KMS-11 (cell line): ENCODE measurements around the gene SLC38A10.

Source experiments
- H2AFZ ChIP-seq: fragments of 200-600 bp; sonication (generic); 2 replicates; pipeline ENCODE4 v1.6.1; 2016; ENCODE audit warnings: antibody characterized with exemption, mixed run types, low read depth
- H3K27ac ChIP-seq: fragments of 200-600 bp; sonication (generic); 2 replicates; pipeline ENCODE4 v1.6.1; 2016; ENCODE audit warnings: mild to moderate bottlenecking, mixed run types
- H3K27me3 ChIP-seq: fragments of 200-600 bp; sonication (generic); 2 replicates; pipeline ENCODE4 v1.6.1; 2017; ENCODE audit warnings: mild to moderate bottlenecking, low read depth, mixed run types, moderate library complexity; ENCODE audit not compliant: insufficient read depth
- H3K36me3 ChIP-seq: fragments of 200-600 bp; sonication (generic); 2 replicates; pipeline ENCODE4 v1.6.1; 2017; ENCODE audit warnings: mild to moderate bottlenecking, mixed run types; ENCODE audit not compliant: insufficient read depth
- H3K4me1 ChIP-seq: fragments of 200-600 bp; sonication (generic); 2 replicates; pipeline ENCODE4 v1.6.1; 2016; ENCODE audit warnings: mild to moderate bottlenecking, low read depth, mixed run types; ENCODE audit not compliant: poor library complexity, severe bottlenecking
- H3K4me2 ChIP-seq: fragments of 200-600 bp; sonication (generic); 2 replicates; pipeline ENCODE4 v1.7.0; 2016; ENCODE audit warnings: mild to moderate bottlenecking, mixed run types
- H3K4me3 ChIP-seq: fragments of 200-600 bp; sonication (generic); IDR thresholded peaks from 2 replicates; pipeline ENCODE4 v1.6.1; 2017; ENCODE audit warnings: low read depth, low read length, mixed read lengths; ENCODE audit not compliant: insufficient read depth
- H3K79me2 ChIP-seq: fragments of 200-600 bp; sonication (generic); 2 replicates; pipeline ENCODE4 v1.6.1; 2016; ENCODE audit warnings: low read depth, mixed run types; ENCODE audit not compliant: insufficient read depth
- H3K9ac ChIP-seq: fragments of 200-600 bp; sonication (generic); 2 replicates; pipeline ENCODE4 v1.6.1; 2016; ENCODE audit warnings: mild to moderate bottlenecking, mixed run types
- H4K20me1 ChIP-seq: fragments of 200-600 bp; sonication (generic); 2 replicates; pipeline ENCODE4 v1.6.1; 2016; ENCODE audit warnings: mild to moderate bottlenecking, mixed run types; ENCODE audit not compliant: insufficient read depth
- TF ChIP-seq, protein P1 (sequence below): fragments of 200-600 bp; sonication (generic); conservative IDR thresholded peaks from 2 replicates; pipeline ENCODE4 v1.6.1; 2017; ENCODE audit warnings: low read depth, mild to moderate bottlenecking, antibody characterized with exemption, low read length, moderate library complexity, mixed read lengths

SLC38A10 gene

DNA sequence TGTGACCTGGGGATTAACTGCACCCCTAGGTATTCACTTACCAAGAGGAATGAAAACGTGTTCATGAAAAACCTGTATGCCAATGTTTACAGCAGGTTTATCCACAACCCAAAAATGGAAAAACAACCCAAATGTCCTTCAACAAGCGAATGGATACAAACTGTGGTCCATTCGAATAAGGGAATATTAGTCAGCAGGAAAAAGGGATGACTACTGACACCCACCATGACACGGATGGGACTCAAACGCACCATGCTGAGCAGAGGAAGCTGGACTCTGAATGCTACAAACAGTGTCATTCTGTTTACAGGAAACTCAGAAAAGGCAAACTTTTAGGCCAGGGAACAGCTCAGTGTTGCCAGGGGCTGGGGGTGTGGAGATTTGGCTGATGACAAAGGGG, 4.9 kb downstream of the SLC38A10 start:
- Histone ChIP-seq H3K79me2 (peaks cover 27% of the 10 kb centered on the region), H3K4me1 (peaks cover 10% of the 10 kb centered on the region), H4K20me1 (no peaks in the 10 kb centered on the region), H3K27me3 (no peaks in the 10 kb centered on the region), H3K36me3 (no peaks in the 10 kb centered on the region), H3K27ac (no peak overlapping the region), H2AFZ (no peak overlapping the region), H3K4me2 (no peak overlapping the region), H3K9ac (no peak overlapping the region), H3K4me3 (no peak overlapping the region)
- TF ChIP-seq, protein P1, sequence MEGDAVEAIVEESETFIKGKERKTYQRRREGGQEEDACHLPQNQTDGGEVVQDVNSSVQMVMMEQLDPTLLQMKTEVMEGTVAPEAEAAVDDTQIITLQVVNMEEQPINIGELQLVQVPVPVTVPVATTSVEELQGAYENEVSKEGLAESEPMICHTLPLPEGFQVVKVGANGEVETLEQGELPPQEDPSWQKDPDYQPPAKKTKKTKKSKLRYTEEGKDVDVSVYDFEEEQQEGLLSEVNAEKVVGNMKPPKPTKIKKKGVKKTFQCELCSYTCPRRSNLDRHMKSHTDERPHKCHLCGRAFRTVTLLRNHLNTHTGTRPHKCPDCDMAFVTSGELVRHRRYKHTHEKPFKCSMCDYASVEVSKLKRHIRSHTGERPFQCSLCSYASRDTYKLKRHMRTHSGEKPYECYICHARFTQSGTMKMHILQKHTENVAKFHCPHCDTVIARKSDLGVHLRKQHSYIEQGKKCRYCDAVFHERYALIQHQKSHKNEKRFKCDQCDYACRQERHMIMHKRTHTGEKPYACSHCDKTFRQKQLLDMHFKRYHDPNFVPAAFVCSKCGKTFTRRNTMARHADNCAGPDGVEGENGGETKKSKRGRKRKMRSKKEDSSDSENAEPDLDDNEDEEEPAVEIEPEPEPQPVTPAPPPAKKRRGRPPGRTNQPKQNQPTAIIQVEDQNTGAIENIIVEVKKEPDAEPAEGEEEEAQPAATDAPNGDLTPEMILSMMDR: no peak

DNA sequence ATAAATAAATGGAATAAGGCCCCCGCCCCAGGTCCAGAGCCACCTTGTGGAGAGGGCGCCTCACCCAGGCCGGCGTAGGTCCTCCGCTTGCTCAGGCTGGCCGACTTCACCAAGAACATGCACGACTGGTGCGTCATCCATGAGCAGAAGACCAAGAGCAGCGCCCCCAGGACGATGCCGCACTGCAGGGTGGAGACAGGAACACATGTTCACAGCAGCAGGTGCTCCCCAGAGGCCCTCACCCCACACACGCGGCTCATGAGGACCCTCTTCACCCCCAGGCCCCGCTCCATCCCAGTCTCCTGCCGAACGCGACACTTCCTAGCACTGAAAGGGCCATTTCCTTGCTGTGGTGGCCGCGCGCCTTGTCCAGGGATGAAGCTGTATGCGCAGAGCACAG, 5.5 kb downstream of the SLC38A10 start:
- Histone ChIP-seq H3K79me2 (peaks cover 27% of the 10 kb centered on the region), H3K27ac (no peak overlapping the region)

DNA sequence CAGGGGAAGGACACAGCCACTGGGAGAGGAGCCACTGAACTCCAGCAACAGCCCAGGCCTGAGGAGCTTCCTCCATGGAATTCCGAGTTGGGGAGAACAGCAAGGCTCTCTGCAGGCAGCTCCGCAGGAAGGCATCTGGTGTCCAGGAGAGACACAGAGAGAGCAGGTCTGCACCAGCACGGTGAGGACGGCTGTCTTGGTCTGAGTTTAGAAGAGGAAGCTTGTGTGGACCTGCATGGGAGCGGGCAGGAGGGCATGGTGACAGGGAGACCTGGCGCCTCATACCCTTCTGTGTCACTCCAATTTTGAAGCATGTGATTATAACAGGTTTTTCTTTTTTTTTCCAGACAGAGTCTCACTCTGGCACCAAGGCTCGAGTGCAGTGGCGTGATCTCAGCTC, 6.4 kb downstream of the SLC38A10 start:
- H4K20me1 ChIP-seq: no peaks in the 10 kb centered on the region

More for the DNA sequence above, 5.5 kb downstream of the SLC38A10 start:
- H3K36me3 ChIP-seq: no peaks in the 10 kb centered on the region
- TF ChIP-seq, protein P1: no peak
- no peak overlapping the region for H3K4me2 ChIP-seq
- H3K4me1 ChIP-seq: peaks cover 10% of the 10 kb centered on the region
- no peak overlapping the region for H2AFZ ChIP-seq
- no peak overlapping the region for H3K9ac ChIP-seq
- H3K4me3 ChIP-seq: no peak overlapping the region
- no peaks in the 10 kb centered on the region for H4K20me1 ChIP-seq
- H3K27me3 ChIP-seq: no peaks in the 10 kb centered on the region

DNA sequence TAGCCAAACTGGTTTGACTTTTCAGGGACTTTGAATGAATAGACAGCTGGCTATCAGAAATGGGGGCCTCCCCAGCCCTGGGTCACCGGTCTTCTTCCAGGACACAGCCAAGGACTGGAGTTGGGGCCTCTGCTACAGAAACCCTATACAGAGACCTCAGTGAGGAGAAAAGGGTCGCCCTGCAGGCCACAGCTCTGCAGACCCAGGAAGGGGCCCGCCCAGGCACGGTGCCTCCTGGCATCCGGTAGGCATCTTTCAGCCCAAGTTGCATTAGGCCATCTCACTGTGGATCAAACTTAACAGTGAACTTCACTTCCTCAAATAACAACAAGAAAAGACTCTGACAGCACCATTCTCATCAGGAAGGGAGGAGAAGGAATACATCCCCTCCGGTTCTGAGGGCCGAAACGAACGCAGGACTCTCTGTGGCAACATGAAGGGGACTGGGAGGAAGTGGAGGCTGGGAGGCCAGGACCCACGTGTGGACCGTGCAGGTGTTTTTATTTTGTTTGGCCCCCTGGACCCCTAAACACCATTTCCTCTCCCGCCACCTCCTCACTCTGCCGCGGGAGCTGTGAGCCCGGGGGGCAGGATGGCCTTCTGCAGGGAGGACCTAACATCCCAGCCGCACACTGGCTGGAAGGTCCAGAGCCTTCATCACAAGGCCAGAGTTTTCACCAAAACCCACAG, 7.2 kb downstream of the SLC38A10 start:
- Histone ChIP-seq H3K4me2 (no peak overlapping the region), H3K9ac (no peak overlapping the region), H2AFZ (no peak overlapping the region), H3K4me3 (no peak overlapping the region), H3K27ac (no peak overlapping the region), H4K20me1 (no peaks in the 10 kb centered on the region), H3K79me2 (peaks cover 19% of the 10 kb centered on the region; the same call in 1 of the 2 replicates), H3K27me3 (no peaks in the 10 kb centered on the region), H3K4me1 (no peaks in the 10 kb centered on the region), H3K36me3 (no peaks in the 10 kb centered on the region)
- TF ChIP-seq, protein P1: no peak

More for the DNA sequence above, 6.4 kb downstream of the SLC38A10 start:
- H3K4me3 ChIP-seq: no peak overlapping the region
- no peaks in the 10 kb centered on the region for H3K27me3 ChIP-seq
- H2AFZ ChIP-seq: no peak overlapping the region
- H3K27ac ChIP-seq: no peak overlapping the region
- H3K9ac ChIP-seq: no peak overlapping the region
- TF ChIP-seq, protein P1: no peak
- peaks cover 3% of the 10 kb centered on the region for H3K4me1 ChIP-seq
- peaks cover 19% of the 10 kb centered on the region; the same call in 1 of the 2 replicates for H3K79me2 ChIP-seq
- H3K4me2 ChIP-seq: no peak overlapping the region
- no peaks in the 10 kb centered on the region for H3K36me3 ChIP-seq
